Pulmonary artery endothelial cell (primary cell): ENCODE results near the gene PNMT. TPM values are rescaled to one million over a fixed set of nuclear protein-coding genes. Genes with fewer than 3 reads are reported as not detected.
"Not testable (repeated sequence)": the region's sequence is repeated elsewhere in the genome, so short reads cannot be mapped to it uniquely, and the experiment has no call there.

Source experiments
- DNase-seq: peaks from one replicate; pipeline ENCODE4 v3.0.0-alpha.2; 2011; ENCODE audit warnings: low read depth, low spot score
- total RNA-seq: library from RNA; depleted of rRNA; stranded (reverse); fragments of >200 nt; gene quantifications from 2 replicates; pipeline ENCODE4 v1.2.3, GENCODE V29; 2014

PNMT gene
- total RNA-seq, 1 donor from 2014 or later, result not detected

DNA sequence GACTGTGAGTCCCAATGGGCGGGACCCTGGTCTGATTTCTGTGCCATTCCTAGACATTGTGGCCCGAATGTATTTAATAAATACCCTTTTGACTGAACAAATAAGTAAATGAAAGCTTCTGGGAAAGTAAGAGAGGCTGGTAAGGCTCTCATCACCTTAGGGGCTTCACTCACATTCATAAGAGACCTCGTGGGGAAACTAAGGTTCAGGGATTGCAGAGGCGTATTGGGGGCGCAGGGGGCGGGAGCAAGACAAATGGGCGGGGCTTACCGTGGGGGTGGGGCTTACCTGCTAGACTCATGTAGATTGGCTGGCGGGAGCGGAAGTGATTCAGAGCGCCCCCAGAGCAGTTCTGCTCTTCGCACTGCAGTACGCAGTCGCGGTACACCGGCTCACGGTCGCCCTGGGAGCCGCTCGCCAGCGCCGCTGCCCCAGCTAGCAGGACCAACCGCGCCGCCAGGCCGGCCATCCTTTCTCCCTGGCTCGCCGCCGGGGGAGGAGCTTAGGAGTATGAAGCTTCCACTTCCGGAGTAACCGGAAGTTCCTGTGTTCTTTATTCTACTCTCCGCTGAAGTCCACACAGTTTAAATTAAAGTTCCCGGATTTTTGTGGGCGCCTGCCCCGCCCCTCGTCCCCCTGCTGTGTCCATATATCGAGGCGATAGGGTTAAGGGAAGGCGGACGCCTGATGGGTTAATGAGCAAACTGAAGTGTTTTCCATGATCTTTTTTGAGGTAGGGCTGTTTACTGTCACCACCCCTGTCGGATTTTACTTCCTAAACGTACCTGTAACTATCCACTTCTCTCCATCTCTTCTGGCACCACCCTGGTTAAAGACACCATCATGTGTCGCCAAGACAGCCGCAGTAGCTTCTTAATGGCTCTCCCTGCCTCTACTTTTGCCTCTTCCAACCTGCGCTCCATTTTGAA, 19.6 kb downstream of the PNMT start, which contains the start of gene PGAP3:
TSS of gene PGAP3 (minus strand) at position 512 of the 929 bp plus-strand sequence. CDS start at position 469, 43 bp downstream.
- DNase-seq, result peak; percentile 81

DNA sequence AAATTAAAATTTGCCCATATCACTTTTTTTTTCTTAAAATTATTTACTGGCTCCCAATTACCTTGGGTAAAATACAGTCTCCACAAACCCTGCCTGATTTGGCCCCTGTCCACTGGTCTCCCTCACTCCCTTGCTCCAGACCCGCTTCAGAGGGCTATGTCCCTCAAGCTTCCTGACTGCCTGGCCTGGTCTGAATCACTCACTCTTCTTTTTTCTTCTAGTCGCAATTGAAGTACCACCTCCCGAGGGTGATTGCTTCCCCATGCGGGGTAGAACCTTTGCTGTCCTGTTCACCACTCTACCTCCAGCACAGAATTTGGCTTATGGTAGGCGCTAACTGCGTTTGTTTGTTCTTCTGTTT, 20.2 kb downstream of the PNMT start:
- DNase-seq, result no peak

DNA sequence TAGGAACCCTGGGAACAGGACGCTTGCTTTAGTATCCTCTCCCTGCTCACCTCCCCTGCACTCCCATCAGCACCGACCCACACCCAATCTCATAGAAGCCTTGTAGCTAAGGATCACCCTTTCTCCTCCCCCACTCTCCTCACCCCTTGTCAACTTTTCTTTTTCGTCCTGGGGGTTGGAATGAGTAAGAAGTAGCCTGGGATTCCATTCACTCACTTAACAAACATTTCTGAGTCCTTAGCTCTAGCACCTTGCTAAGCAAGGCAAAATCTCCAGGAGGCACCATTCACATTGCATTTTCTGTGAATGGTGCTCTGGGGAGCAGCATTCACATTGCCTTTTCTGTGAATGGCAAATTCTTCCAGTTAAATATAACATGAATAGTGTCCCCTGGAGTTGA, 20.7 kb downstream of the PNMT start:
- no peak for DNase-seq

DNA sequence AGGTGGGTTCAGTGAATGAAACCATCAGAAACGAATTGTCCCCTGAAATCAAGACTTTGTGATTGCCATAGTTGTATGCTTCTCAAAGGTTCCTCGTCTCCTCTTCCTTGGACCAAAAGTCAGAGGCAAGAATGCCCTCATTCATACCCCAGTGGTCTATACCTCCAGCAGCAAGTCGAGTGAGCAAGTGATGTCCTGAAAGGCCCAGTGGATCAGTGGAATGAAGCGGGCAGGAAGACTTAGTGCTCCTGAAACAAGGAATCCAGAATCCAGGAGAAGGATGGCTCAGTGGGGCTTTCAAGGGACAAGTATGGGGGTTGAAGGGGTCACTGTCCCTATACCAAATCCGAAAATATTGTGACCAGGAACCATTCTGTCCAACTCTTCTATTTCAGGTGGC, 26.3 kb downstream of the PNMT start:
- DNase-seq, result no peak

DNA sequence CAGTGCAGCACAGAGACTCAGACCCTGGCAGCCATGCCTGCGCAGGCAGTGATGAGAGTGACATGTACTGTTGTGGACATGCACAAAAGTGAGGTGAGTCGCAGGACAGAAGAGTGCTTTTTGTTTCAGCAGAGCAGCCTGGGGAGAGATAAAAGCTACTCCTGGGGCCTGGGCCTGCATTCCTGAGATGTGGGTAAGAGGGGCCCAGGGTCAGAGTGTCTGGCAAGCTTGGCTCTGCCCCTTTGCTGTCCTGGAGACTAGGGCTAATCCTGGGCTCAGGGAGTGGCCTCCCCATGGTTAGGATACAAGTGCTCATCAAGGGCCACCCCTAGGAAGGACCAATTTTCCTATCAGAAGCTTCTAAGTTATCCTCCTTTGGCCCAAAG, 26.8 kb downstream of the PNMT start:
- no peak for DNase-seq

DNA sequence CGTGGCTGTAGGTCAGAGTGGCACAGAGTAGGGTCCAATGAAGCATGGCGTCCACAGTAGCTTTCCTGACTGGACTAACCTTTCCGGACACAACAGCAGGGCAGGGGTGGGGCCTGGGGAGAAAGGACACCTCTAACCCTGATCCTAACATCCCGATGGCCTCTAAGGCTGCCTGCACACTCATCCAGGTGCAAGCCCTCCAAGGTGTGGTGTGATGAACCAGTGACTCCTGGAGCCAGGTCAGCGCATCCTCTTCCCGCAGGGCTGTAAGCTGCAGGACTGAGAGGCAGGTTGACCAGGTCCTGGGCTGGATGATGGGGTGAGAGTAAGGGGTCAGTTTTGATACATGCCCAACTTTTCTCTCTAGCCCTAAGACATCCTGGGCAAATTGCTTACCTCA, 28.5 kb downstream of the PNMT start:
- DNase-seq, result no peak

DNA sequence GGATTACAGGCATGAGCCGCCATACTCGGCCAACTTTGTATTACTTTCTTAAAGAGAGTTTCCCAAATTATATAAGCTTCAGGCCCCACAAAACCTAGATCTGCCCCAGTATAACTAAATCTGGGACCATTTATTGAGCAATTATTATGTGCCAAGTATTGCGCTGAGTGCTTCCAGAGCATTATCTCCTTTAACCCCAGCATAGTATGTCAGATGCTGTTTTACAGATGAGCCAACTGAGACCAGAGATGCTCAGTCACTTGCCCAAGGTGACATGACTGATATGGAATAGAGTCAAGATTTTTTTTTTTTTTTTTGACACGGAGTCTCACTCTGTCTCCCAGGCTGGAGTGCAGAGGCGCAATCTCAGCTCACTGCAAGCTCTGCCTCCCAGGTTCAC, 29.7 kb downstream of the PNMT start:
- no peak for DNase-seq

DNA sequence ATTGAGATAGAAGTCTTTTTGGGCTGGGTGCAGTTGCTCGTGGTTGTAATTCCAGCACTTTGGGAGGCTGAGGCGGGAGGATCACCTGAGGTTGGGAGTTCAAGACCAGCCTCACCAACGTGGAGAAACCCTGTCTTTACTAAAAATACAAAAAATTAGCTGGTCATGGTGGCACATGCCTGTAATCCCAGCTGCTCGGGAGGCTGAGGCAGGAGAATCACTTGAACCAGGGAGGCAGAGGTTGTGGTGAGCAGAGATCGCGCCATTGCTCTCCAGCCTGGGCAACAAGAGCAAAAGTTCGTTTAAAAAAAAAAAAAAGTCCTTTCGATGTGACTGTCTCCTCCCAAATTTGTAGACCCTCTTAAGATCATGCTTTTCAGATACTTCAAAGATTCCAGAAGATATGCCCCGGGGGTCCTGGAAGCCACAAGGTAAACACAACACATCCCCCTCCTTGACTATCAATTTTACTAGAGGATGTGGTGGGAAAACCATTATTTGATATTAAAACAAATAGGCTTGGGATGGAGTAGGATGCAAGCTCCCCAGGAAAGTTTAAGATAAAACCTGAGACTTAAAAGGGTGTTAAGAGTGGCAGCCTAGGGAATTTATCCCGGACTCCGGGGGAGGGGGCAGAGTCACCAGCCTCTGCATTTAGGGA, 31.0 kb downstream of the PNMT start:
- not testable (repeated sequence) for DNase-seq

DNA sequence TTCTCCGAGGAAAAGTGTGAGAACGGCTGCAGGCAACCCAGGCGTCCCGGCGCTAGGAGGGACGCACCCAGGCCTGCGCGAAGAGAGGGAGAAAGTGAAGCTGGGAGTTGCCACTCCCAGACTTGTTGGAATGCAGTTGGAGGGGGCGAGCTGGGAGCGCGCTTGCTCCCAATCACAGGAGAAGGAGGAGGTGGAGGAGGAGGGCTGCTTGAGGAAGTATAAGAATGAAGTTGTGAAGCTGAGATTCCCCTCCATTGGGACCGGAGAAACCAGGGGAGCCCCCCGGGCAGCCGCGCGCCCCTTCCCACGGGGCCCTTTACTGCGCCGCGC, 31.5 kb downstream of the PNMT start, which contains the start of gene ERBB2:
TSS of gene ERBB2 (plus strand) at position 247 of the 330 bp plus-strand sequence. CDS start 175 bp downstream, outside the sequence.
- peak; percentile 27 for DNase-seq

DNA sequence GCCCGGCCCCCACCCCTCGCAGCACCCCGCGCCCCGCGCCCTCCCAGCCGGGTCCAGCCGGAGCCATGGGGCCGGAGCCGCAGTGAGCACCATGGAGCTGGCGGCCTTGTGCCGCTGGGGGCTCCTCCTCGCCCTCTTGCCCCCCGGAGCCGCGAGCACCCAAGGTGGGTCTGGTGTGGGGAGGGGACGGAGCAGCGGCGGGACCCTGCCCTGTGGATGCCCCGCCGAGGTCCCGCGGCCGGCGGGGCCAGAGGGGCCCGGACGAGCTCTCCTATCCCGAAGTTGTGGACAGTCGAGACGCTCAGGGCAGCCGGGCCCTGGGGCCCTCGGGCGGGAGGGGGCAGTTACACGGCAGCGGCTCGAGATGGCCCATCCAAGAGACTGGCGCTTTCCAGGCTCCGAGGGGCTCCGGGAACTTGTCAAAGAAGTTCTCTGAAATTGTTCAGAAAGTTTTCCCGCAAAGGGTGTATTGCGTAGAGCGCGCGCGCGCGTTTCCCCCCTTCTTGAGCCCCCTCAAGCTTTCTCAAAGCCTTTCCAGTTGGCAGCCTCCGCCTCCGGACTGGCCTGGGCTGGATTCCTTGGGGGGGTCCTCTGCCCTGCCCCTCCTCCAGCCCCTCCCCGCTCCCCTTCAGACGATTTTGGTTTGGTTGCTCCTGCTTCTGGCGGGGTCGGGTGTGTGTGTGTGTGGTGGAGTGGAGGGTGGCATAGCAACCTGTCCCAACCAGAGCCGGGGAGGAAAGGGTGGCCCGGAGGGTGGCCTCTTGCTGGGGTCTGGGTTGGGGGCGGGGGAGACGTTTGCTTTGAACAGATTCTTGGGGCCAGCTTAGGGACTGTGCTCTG, 32.1 kb downstream of the PNMT start:
- DNase-seq, result no peak

DNA sequence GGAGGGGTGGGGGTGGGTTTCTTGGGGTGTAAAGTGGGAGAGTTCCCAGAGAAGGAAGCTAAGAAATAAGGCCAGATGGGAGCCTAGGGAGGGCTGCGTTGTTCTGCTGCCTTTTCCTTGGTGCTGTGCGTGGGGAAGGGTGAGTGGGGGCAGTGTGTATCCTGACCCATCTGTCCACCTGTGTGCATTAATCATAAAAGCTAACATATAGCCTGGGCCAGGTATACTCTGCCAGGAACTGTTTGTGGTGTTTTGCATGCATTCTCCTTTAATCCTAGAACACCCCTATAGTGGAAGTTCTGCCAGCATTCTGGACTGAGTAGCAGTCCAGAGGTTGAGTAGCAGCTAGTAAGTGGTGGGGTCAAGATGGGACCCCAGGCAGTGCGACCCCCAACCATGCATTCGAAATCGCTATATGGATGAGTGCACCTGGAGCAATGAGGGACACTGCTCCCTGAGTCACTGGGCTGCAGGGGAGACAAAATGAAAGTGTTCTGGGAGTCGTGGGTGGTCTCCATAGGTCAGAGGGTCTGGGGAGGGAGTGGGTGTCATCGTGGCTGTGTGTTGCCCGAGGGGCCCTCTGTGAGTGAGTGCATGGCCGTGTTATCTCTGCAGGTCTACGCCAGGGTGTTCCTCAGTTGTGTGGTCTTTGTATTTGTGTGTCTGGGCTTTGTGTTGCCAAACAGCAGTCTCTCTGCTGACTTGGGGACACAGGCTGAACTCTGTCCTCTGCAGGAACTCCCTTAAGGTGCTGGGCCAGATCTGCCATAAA, 32.9 kb downstream of the PNMT start:
- DNase-seq, result no peak

DNA sequence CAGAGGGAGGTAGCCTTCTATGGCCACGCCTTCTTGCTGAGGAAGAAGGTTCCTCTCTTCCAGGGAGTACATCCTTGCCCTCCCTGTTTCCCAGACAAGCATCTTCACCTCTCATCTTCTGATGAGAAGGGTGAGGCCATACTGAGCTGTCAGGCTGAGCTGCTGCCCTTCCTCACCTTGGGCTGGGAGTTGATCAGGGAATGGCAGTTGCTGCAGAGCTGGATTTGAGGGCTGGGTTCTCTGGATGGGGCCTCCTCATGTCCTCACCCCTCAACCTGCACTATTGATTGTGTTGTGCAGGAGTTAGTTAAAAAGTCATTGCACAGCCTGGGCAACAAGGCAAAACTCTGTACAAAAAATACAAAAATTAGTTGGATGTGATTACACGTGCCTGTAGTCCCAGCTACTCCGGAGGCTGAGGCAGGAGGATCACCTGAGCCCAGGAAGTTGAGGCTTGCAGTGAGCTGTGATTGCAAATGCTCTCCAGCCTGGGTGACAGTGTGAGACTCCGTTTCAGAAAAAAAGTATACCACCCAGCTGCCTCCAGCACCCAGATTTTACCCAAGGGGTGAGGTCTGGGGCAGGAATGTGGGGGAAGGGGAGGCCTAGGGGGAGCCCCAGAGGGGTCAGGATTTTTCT, 33.6 kb downstream of the PNMT start:
- DNase-seq, result no peak

DNA sequence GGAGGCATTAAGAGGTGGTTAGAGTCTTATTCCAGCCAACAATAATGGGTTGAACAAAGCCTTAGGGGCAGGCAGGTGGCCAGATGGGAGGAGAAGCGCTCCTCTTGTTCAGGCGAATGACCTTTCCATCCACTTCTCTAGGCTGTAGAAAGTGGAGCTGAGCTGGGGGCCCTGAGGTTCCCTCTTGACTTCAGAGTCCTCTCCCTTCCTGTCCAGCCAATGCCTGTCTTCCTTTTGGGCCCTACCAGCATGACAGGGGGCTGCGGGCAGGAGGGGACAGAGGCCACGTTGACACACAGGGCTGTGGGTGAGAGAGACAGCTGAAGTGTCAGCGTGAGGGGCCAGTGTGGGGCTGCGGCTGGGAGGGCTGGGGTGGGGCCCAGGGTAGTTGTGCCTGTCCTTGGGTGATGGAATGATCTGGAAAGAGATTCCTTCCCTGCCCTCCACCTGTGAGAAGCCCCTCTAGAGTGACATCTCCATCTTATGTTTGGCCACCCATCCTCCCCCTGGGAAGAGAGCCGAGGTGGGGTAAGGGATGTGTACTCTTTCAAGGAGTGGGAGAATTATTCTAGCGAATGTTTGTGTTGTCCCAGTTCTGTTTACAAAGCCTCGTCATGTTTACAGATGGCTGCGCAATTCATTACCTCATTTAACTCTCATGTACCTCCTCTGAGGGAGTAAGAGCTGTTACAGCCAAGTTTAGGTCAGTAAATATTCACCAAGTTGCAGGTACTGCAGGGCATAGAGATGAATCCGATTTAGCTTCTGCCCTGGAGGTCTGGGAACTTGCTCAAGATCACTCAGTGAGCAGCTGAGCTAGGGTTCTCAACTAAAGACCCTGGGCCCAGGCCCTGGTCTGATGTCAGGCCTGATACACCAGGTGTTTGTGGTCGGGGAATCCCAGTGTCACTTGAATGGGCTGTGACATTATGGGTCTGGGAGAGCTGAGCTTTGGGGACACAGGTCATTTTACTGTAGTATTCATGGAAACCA, 34.9 kb downstream of the PNMT start:
- DNase-seq, result no peak

DNA sequence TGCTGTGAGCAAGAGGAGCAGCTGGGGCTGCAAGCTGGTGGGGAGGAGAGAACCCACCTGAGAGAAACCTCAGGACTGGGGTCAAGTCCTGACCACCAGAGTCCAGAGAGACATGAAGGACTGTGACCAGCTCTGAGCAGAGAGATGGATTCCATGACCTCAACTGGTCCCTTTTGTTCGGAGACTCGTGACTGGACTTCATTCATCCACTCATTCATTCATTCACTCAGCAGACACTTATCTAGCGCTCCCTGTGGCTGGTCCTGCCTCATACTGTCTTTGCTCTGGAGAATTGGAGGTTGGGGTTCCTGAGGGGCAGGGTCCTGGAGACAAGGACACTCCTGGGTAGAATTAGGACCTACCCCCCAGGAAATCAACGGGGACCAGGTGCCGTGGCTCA, 35.7 kb downstream of the PNMT start:
- no peak for DNase-seq

DNA sequence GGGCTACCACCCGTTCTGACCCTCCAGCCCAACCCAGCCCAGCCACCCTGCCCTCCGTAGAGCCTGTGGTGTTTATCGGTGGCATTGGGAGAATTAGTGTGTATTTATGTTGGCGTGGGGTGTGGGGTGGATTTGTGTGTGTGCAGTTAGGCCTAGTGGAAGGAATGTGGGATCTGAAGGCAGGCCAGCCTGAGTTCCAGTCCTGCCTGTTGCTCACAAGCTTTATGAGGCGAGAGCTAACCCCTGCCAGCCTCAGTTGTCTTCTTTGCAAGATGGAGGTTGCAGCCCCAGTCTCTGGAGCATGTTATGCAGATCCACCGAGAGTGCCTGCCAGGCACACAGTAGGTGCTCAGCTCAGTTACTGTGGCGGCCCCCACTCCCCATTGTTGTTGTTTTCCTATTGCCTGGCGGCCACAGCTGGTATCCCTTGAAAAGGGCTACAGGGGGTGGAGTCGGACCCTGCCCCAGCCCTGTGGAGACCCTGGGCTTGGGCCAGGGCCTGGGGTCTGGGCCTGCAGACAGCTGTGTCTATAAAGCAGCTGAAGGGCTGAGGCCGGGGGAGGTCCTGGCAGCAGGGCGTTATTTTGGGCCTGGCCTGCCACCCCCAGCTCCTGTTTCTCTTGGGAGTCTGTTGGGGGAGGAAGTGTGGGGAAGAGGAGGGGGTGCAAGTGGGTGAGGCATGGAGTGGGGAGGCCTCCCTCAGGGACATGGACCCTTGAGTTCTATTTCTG, 36.7 kb downstream of the PNMT start:
- DNase-seq, result no peak

DNA sequence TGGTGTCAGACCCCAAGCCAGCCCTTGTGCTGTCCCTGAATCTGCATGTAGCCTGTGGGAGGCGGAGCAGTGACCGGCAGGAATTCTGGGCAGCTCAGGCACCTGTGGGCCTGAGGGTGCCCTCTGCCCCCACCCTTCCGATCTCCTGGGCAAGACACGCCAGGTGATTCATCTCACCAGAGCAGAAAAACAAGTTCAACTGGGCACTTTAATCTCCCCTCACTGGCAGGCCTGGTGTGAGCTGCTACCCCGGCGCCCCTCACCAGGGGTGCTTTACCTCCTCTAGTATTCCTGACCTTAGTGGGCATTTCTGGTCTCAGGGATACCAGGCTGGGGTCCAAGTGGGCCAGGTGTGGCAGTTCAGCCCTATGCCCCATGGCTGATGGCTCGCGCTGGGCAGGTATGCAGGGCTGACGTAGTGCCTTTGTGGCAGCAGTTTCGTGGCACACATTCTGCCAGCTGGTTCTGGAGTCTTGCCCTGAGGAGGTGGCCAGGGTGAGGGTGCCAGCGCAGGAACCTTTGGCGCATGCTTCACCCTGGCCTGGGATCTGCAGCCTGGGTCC, 37.6 kb downstream of the PNMT start:
- DNase-seq, result no peak

DNA sequence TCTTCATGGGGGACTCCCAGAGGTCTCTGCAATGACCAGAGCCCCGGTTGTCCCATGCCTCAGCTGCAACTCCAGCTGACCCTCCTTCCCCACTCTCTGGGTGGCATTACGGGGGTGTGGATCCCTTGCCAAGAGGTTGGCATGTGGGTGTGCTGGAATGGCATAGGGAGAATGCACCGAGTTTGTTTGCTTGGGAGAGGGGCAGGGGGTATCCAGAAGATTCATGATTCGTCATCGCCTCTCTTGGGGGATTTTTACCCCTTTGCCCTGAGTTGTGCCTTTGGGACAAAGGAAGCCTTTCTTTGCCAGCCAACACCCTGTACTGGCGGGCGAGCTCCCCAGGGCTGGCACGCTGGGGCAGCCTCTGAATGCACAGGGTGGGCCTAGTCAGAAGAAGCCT, 38.1 kb downstream of the PNMT start:
- DNase-seq, result no peak

DNA sequence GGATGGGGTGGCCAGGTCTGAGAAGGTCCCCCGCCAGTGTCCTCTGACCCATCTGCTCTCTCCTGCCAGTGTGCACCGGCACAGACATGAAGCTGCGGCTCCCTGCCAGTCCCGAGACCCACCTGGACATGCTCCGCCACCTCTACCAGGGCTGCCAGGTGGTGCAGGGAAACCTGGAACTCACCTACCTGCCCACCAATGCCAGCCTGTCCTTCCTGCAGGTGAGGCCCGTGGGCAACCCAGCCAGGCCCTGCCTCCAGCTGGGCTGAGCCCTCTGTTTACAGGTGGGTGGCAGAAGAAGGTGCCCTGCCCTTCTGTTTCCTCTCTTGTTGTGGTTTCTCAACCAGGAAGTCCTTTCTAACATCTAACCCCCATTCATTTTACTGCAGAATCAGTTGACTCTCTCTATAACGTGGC, 38.7 kb downstream of the PNMT start:
- no peak for DNase-seq
